H1 (cell line): ENCODE data around the gene NSUN6. TPM values are rescaled to one million over a fixed set of nuclear protein-coding genes. Genes with fewer than 3 reads are reported as not detected.
A peak's percentile ranks its signal among the peaks of the same experiment; 100 is the strongest.

Source experiments
- CTCF ChIA-PET: fragments of 300-600 bp; sonication (Branson Sonifier 250); formaldehyde crosslinking; loops from one replicate; lab custom pipeline; 2021; ENCODE audit not compliant: partially characterized antibody; lab: Charles Lee
- POLR2A ChIA-PET: fragments of 300-600 bp; sonication (Branson Sonifier 250); formaldehyde crosslinking; loops from one replicate; lab custom pipeline; 2021; ENCODE audit warnings: inconsistent platforms; ENCODE audit not compliant: partially characterized antibody; lab: Charles Lee
- DNase-seq, 2 experiments: peaks; one replicate each; pipeline versions ENCODE4 v3.0.0 to v3.0.0-alpha.2; 2010 to 2022; ENCODE audit warnings: low spot score in 2 of 2, low read depth in 1 of 2, mixed read lengths in 1 of 2
- FAIRE-seq: peaks from 2 replicates; lab custom pipeline; 2011; peaks lifted over from hg19 to GRCh38; lab: Jason Lieb, UNC
- H2AFZ ChIP-seq: 2 replicates; pipeline ENCODE4 v1.8.1; 2012; ENCODE audit warnings: low read length, inconsistent platforms
- H2AK5ac ChIP-seq: 2 replicates; pipeline ENCODE4 v1.6.1; 2013; ENCODE audit warnings: low read depth, low read length
- H2BK120ac ChIP-seq: replicated peaks from 2 replicates; pipeline ENCODE3; 2013; ENCODE audit warnings: low read depth, low read length, inconsistent platforms
- H2BK12ac ChIP-seq: 2 replicates; pipeline ENCODE4 v1.6.1; 2013; ENCODE audit warnings: low read depth, low read length
- H2BK15ac ChIP-seq: 2 replicates; pipeline ENCODE4 v1.6.1; 2013; ENCODE audit warnings: low read length
- H2BK20ac ChIP-seq: 2 replicates; pipeline ENCODE4 v1.6.1; 2013; ENCODE audit warnings: low read length
- H2BK5ac ChIP-seq: 2 replicates; pipeline ENCODE4 v1.6.1; 2013; ENCODE audit warnings: low read depth, low read length
- H3K14ac ChIP-seq: 2 replicates; pipeline ENCODE4 v1.6.1; 2013; ENCODE audit warnings: inconsistent platforms; ENCODE audit not compliant: insufficient read length
- H3K18ac ChIP-seq: 2 replicates; pipeline ENCODE4 v1.6.1; 2013; ENCODE audit warnings: low read length; ENCODE audit errors: extremely low read depth
- H3K23ac ChIP-seq: 2 replicates; pipeline ENCODE4 v1.6.1; 2013; ENCODE audit warnings: inconsistent platforms; ENCODE audit not compliant: insufficient read length
- H3K23me2 ChIP-seq: 2 replicates; pipeline ENCODE4 v1.6.1; 2013; ENCODE audit warnings: low read depth, low read length
- H3K27ac ChIP-seq: 2 replicates; pipeline ENCODE4 v1.6.1; 2011; ENCODE audit warnings: low read depth, low read length, inconsistent platforms
- H3K27me3 ChIP-seq, 4 experiments: replicated peaks in 1 of 4; 1 replicate in 1 of 4; 2 replicates in 3 of 4; pipeline versions ENCODE4 v1.6.1 to v1.8.1; 2011 to 2013; ENCODE audit warnings: low read length in 3 of 4, mild to moderate bottlenecking in 3 of 4, inconsistent platforms in 2 of 4, mixed read lengths in 2 of 4, moderate library complexity in 1 of 4; ENCODE audit not compliant: control insufficient read depth in 3 of 4, insufficient read depth in 3 of 4; ENCODE audit errors: extremely low read depth in 1 of 4
- H3K36me3 ChIP-seq, 4 experiments: 2 replicates each; pipeline versions ENCODE4 v1.6.1 to v1.8.1; 2011 to 2013; ENCODE audit warnings: mild to moderate bottlenecking in 4 of 4, low read length in 3 of 4, moderate library complexity in 2 of 4, control low read depth in 1 of 4, inconsistent platforms in 1 of 4; ENCODE audit not compliant: insufficient read depth in 4 of 4, control insufficient read depth in 2 of 4
- H3K4ac ChIP-seq: replicated peaks from 2 replicates; pipeline ENCODE3; 2013; ENCODE audit warnings: low read length, low read depth, mixed read lengths, inconsistent platforms; ENCODE audit not compliant: insufficient read length
- H3K4me1 ChIP-seq, 4 experiments: replicated peaks in 1 of 4; 1 replicate in 1 of 4; 2 replicates in 3 of 4; pipeline versions ENCODE4 v1.6.1 to v1.8.1; 2011 to 2013; ENCODE audit warnings: low read length in 3 of 4, inconsistent platforms in 2 of 4, mixed read lengths in 1 of 4; ENCODE audit not compliant: insufficient read depth in 4 of 4, control insufficient read depth in 3 of 4
- H3K4me2 ChIP-seq, 2 experiments: 2 replicates each; pipeline versions ENCODE4 v1.6.1 to v1.8.1; 2011 to 2013; ENCODE audit warnings: low read depth in 2 of 2, low read length in 2 of 2, control low read depth in 1 of 2, inconsistent platforms in 1 of 2, mild to moderate bottlenecking in 1 of 2; ENCODE audit not compliant: insufficient read depth in 1 of 2
- H3K4me3 ChIP-seq, 4 experiments: fragments of 200-600, 300-600 bp in 1 of 4; sonication (generic), shearing (Covaris generic), sonication (Bioruptor Twin) in 1 of 4; 2 replicates each; pipeline versions ENCODE4 v1.5.1 to v1.8.1; 2011 to 2016; ENCODE audit warnings: low read length in 4 of 4, low read depth in 3 of 4, control low read depth in 2 of 4, inconsistent platforms in 2 of 4, mild to moderate bottlenecking in 2 of 4, mixed read lengths in 1 of 4, moderate library complexity in 1 of 4; ENCODE audit not compliant: insufficient read depth in 2 of 4; ENCODE audit errors: extremely low read depth in 1 of 4
- H3K56ac ChIP-seq: replicated peaks from 2 replicates; pipeline ENCODE3; 2013; ENCODE audit warnings: low read depth, mild to moderate bottlenecking, mixed read lengths, low read length, inconsistent platforms; ENCODE audit not compliant: insufficient read length
- H3K79me1 ChIP-seq: 2 replicates; pipeline ENCODE4 v1.6.1; 2013; ENCODE audit warnings: low read depth, low read length, control low read depth
- H3K79me2 ChIP-seq, 2 experiments: 2 replicates each; pipeline versions ENCODE4 v1.6.1 to v1.8.1; 2012 to 2013; ENCODE audit warnings: low read length in 2 of 2, mild to moderate bottlenecking in 2 of 2, inconsistent platforms in 1 of 2; ENCODE audit not compliant: insufficient read depth in 2 of 2, control insufficient read depth in 1 of 2
- H3K9ac ChIP-seq, 4 experiments: replicated peaks in 1 of 4; 1 replicate in 1 of 4; 2 replicates in 3 of 4; pipeline versions ENCODE4 v1.6.1 to v1.8.1; 2011 to 2013; ENCODE audit warnings: low read depth in 3 of 4, low read length in 3 of 4, control low read depth in 2 of 4, mild to moderate bottlenecking in 2 of 4, moderate library complexity in 2 of 4, inconsistent platforms in 1 of 4; ENCODE audit errors: extremely low read depth in 1 of 4
- H3K9me3 ChIP-seq, 2 experiments: 2 replicates each; pipeline versions ENCODE4 v1.6.1 to v1.8.1; 2012 to 2013; ENCODE audit warnings: mild to moderate bottlenecking in 2 of 2, moderate library complexity in 2 of 2, control low read depth in 1 of 2, inconsistent platforms in 1 of 2, low read depth in 1 of 2, low read length in 1 of 2, mixed read lengths in 1 of 2; ENCODE audit not compliant: insufficient read depth in 2 of 2
- H4K20me1 ChIP-seq, 2 experiments: replicated peaks in 1 of 2; 2 replicates each; pipeline versions ENCODE3 to v1.8.1; 2011 to 2013; ENCODE audit warnings: inconsistent platforms in 2 of 2, low read length in 2 of 2, mild to moderate bottlenecking in 1 of 2; ENCODE audit not compliant: insufficient read depth in 2 of 2, control insufficient read depth in 1 of 2
- H4K5ac ChIP-seq: 2 replicates; pipeline ENCODE4 v1.6.1; 2013; ENCODE audit warnings: low read length, low read depth, mixed read lengths, inconsistent platforms; ENCODE audit not compliant: insufficient read length
- H4K8ac ChIP-seq: 2 replicates; pipeline ENCODE4 v1.8.0; 2013; ENCODE audit warnings: mild to moderate bottlenecking, moderate library complexity, low read length, inconsistent platforms; ENCODE audit not compliant: insufficient read depth; ENCODE audit errors: extremely low read depth
- H4K91ac ChIP-seq: replicated peaks from 2 replicates; pipeline ENCODE3; 2013; ENCODE audit warnings: low read length, mixed read lengths, inconsistent platforms; ENCODE audit not compliant: insufficient read length
- EP300 ChIP-seq, 2 experiments: IDR thresholded peaks; 1 replicate in 1 of 2; 2 replicates in 1 of 2; pipeline ENCODE4 v1.6.1; 2011 to 2012; ENCODE audit warnings: low read depth in 2 of 2, low read length in 2 of 2, mild to moderate bottlenecking in 2 of 2, borderline replicate concordance in 1 of 2, inconsistent platforms in 1 of 2, moderate library complexity in 1 of 2
- FOSL1 ChIP-seq: IDR thresholded peaks from 2 replicates; pipeline ENCODE4 v1.6.1; 2011; ENCODE audit warnings: mild to moderate bottlenecking, low read depth, low read length, moderate library complexity; ENCODE audit not compliant: insufficient read depth
- GABPA ChIP-seq: IDR thresholded peaks from 2 replicates; pipeline ENCODE4 v1.6.1; 2011; ENCODE audit warnings: mild to moderate bottlenecking, low read length, moderate library complexity, borderline replicate concordance; ENCODE audit not compliant: insufficient read depth
- GTF2F1 ChIP-seq: IDR thresholded peaks from 2 replicates; pipeline ENCODE4 v1.6.1; 2012; ENCODE audit warnings: low read depth, low read length, improper control_type of control experiment, borderline replicate concordance
- NANOG ChIP-seq: IDR thresholded peaks from 2 replicates; pipeline ENCODE4 v1.6.1; 2011; ENCODE audit warnings: low read length, low read depth, mild to moderate bottlenecking, inconsistent platforms; ENCODE audit not compliant: insufficient read depth, poor library complexity, severe bottlenecking
- RXRA ChIP-seq: IDR thresholded peaks from 2 replicates; pipeline ENCODE4 v1.6.1; 2011; ENCODE audit warnings: low read depth, mild to moderate bottlenecking, low read length, moderate library complexity; ENCODE audit not compliant: insufficient read depth
- TAF1 ChIP-seq: IDR thresholded peaks from 2 replicates; pipeline ENCODE4 v1.6.1; 2011; ENCODE audit warnings: mild to moderate bottlenecking, low read depth, low read length
- TBP ChIP-seq: IDR thresholded peaks from 2 replicates; pipeline ENCODE4 v1.6.1; 2011; ENCODE audit warnings: low read depth, low read length, improper control_type of control experiment
- YY1 ChIP-seq: IDR thresholded peaks from 2 replicates; pipeline ENCODE4 v1.6.1; 2011; ENCODE audit warnings: low read depth, mild to moderate bottlenecking, low read length
- WGBS, 2 experiments: shearing (Covaris generic) in 1 of 2; methylation state at CpG; one replicate each; pipeline versions ENCODE4 v1.1.6 to v1.1.7; 2013 to 2015; ENCODE audit warnings: low lambda C conversion rate in 2 of 2, mixed read lengths in 2 of 2, inconsistent platforms in 1 of 2, low coverage in 1 of 2, missing lambda C conversion rate in 1 of 2; ENCODE audit not compliant: insufficient replicate concordance in 2 of 2, insufficient coverage in 1 of 2, insufficient read length in 1 of 2; ENCODE audit errors: extremely low coverage in 1 of 2, missing lambda C conversion rate in 1 of 2; 5-methylcytosine and 5-hydroxymethylcytosine counted together
- polyA plus RNA-seq, 7 experiments: library from polyadenylated mRNA; depleted of rRNA in 3 of 7; stranded (reverse) in 5 of 7; unstranded in 2 of 7; fragments of >200 nt in 5 of 7; fragments of 200-250 nt in 2 of 7; gene quantifications; 1 replicate in 5 of 7; 2 replicates in 1 of 7; 4 replicates in 1 of 7; pipeline versions ENCODE4 v1.2.1 to v1.2.3, GENCODE V29; 2011 to 2013; ENCODE audit warnings: missing spikeins in 2 of 7, mixed read lengths in 2 of 7
- total RNA-seq: library from RNA; stranded (reverse); fragmentation: NEBNext Ultra II Directional; extraction: Animal tissue kit (Norgen Biotek cat#: 25700); gene quantifications from 2 replicates; pipeline ENCODE4 v1.2.1, GENCODE V29; 2021
- TF ChIP-seq, protein P1 (sequence below): IDR thresholded peaks from 2 replicates; pipeline ENCODE4 v1.6.1; 2011; ENCODE audit warnings: low read length, improper control_type of control experiment
- TF ChIP-seq, protein P2 (sequence below): IDR thresholded peaks from 2 replicates; pipeline ENCODE4 v1.6.1; 2012; ENCODE audit warnings: inconsistent platforms

NSUN6 gene
- total and polyA plus RNA-seq, 2 of the 8 experiments (the other 6 are each of a cell fraction or from before 2014, with no cell fraction given) = 5.9 to 14.4 TPM

DNA sequence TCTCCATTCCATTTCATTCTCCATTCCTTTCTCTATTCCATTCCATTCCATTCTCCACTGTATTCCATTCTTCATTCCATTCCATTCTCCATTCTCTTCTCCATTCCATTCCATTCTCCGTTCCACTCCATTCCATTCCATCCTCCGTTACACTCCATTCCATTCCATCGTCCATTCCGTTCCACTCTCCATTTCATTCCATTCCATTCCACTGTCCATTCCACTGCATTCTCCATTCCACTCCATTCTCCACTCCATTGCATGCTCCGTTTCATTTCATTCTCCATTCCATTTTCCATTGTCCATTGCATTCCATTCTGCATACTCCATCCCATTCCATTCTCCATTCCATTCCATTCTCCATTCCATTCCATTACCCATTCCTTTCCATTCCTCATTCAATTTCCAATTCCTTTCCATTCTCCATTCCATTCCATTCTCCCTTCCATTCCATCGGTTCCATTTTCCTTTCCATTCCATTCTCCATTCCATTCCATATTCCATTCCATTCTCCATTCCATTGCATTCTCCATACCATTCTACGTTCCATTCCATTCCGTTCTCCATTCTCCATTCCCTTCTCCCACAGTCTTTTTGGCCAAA is 78.3 kb downstream of the NSUN6 start:
- Histone ChIP-seq H3K27me3 (no peaks in the 10 kb centered on the region), H2AK5ac (0 out of 2 replicates have a peak overlapping the region, but pooled peaks have one; percentile 39), H3K18ac (no peak overlapping the region), H3K14ac (no peak overlapping the region), H2BK12ac (0 out of 2 replicates have a peak overlapping the region, but pooled peaks have one; percentile 39), H3K27ac (no peak overlapping the region), H3K9ac (no peak overlapping the region), H3K4ac (no peak overlapping the region), H2AFZ (no peak overlapping the region), H4K20me1 (no peaks in the 10 kb centered on the region), H3K4me3 (no peak overlapping the region), H3K36me3 (peaks cover 0 to 12% (median 0%) of the 10 kb centered on the region in 4 experiments; a peak in 2 of 8 replicates), H4K5ac (no peak overlapping the region), H2BK120ac (no peak overlapping the region), H3K9me3 (peaks cover 12 to 57% of the 10 kb centered on the region in 2 experiments), H2BK15ac (no peak overlapping the region), H4K91ac (no peak overlapping the region), H3K23ac (no peak overlapping the region), H3K4me2 (no peak overlapping the region), H2BK20ac (no peak overlapping the region), H3K4me1 (no peaks in the 10 kb centered on the region), H3K56ac (no peak overlapping the region), H2BK5ac (no peak overlapping the region), H3K23me2 (peaks cover 48% of the 10 kb centered on the region; the same call in 1 of the 2 replicates), H4K8ac (no peak overlapping the region), H3K79me1 (no peaks in the 10 kb centered on the region), H3K79me2 (no peaks in the 10 kb centered on the region)
- DNase-seq (no peak), FAIRE-seq (no peak)
- ChIA-PET POLR2A (no interaction called here), CTCF (no interaction called here)
- 86 to 100% methylated on average over 7 to 8 of the region's 8 CpGs for WGBS, 2 experiments
- TF ChIP-seq EP300 (IDR thresholded peaks at IDR 0.05; ENCODE audit: borderline replicate concordance in 1 of 2, low read depth in 2 of 2, low read length in 2 of 2) (no peak), NANOG (no peak), YY1 (no peak), GABPA (no peak), GTF2F1 (no peak), RXRA (no peak), TBP (no peak), FOSL1 (no peak), TAF1 (no peak)
- TF ChIP-seq, protein P1, sequence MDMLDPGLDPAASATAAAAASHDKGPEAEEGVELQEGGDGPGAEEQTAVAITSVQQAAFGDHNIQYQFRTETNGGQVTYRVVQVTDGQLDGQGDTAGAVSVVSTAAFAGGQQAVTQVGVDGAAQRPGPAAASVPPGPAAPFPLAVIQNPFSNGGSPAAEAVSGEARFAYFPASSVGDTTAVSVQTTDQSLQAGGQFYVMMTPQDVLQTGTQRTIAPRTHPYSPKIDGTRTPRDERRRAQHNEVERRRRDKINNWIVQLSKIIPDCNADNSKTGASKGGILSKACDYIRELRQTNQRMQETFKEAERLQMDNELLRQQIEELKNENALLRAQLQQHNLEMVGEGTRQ = no peak
- TF ChIP-seq, protein P2, sequence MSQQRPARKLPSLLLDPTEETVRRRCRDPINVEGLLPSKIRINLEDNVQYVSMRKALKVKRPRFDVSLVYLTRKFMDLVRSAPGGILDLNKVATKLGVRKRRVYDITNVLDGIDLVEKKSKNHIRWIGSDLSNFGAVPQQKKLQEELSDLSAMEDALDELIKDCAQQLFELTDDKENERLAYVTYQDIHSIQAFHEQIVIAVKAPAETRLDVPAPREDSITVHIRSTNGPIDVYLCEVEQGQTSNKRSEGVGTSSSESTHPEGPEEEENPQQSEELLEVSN = no peak
